AG09309 (cell line): ENCODE results near the gene C3orf22.

Experiments
- DNase-seq: peaks from one replicate; pipeline ENCODE4 v3.0.0-alpha.2; 2010; ENCODE audit warnings: low read depth
- H3K4me3 ChIP-seq: 2 replicates; pipeline ENCODE4 v1.5.1; 2011; ENCODE audit warnings: mild to moderate bottlenecking, low read depth, low read length, moderate library complexity; ENCODE audit not compliant: control insufficient read depth
- CTCF ChIP-seq: IDR thresholded peaks from 2 replicates; pipeline ENCODE4 v1.5.1; 2011; ENCODE audit warnings: mild to moderate bottlenecking, low read depth, low read length, inconsistent platforms; ENCODE audit not compliant: insufficient read depth, control insufficient read depth; ENCODE audit errors: missing control alignments

C3orf22 gene

DNA sequence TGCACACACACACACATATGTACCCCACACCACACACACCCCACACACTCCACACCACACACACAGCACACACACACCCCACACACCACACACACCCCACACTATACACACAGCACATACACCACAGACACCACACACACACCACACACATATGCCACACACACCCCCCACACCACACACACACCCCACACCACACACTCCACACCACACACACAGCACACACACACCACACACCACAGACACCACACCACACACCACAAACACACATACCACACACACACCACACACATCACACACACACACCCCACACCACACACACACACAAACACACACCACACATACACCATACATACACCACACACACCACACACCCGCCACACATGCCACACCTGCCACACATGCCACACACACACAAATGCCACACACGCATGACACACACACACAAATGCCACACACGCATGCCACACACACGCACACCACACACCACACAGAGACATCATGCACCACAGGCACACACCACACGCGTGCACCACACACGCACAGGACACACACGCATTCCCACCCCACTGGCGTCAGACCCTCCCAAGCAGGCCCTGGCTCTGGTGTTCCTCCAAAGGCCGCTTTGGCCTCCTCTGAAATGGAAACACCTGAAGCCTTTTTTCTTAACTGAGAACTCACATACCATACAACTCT, 19.0 kb downstream of the C3orf22 start:
- TF ChIP-seq CTCF = no peak
- DNase-seq = no peak

DNA sequence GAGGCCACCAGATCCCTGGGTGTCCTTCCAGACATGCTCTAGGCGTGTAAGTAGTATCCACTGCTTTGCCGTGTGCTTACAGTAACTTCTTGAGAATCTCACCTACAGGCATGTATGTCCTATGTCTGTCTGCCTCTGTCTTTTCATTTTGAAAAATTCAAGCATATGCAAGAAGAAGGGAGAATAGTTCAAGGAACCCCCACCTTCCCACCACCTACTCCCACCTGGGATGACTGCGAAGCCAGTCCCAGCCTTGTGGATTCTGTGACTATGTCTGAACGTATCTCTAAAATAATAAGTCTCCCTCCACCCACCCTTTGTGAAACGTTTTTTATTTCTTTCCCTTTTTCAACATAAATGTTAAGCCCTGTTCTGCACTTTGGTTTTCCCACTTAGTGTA, 19.8 kb downstream of the C3orf22 start:
- DNase-seq = no peak
- no peak for TF ChIP-seq CTCF
- no peak overlapping the region for H3K4me3 ChIP-seq

More for the DNA sequence above, 19.0 kb downstream of the C3orf22 start:
- H3K4me3 ChIP-seq = no peak overlapping the region

DNA sequence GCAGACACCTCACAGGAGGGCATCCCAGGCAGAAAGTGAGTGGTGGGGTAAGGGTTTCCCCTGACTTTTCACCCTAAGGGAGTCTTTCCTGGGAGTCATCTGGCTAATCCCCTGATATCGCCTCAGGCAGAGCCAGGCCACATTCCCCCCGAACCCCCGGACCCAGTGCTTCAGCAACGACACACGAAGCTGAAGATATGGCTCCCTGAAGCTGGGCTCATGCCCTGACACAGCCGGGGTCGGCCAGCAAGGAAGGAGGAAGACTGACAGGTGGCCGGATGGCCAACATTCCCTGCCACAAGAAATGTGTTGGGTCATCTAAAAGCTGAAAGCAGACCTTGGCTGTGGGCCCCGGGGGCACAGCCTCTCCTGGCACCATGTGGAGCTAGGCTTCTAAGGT, 20.4 kb downstream of the C3orf22 start:
- H3K4me3 ChIP-seq = no peak overlapping the region
- no peak for TF ChIP-seq CTCF
- DNase-seq = no peak

DNA sequence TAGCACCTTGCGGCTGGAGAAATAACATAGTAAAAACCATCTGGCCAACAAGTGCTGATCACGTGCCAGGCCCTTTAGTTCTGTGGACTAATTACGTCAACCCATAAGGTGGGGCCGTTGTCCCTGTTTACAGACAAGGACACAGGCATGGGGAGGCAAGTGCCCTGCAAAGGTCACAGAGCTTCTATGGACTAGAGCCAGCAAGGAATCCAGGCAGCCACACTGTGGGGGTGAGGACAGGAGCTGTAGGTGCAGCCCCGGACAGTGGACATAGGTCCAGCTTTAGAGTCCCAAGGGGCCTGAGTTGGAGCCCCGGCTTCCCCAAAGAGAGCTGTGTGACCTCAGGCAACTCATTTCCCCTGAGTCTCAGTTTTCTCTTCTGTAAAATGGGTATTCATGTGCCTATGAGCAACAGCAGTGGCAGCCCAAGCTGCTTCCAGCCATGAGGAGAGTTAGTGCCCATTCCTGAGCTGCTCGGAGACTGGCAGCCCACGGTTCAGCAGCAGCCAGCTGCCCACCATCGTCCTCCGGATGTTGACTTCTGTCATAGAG, 20.9 kb downstream of the C3orf22 start:
- H3K4me3 ChIP-seq = no peak overlapping the region
- no peak for DNase-seq
- TF ChIP-seq CTCF = no peak

- TF ChIP-seq CTCF = no peak
- H3K4me3 ChIP-seq = no peak overlapping the region
- no peak for DNase-seq
These were observed 21.5 kb downstream of the C3orf22 start for GRCh38 chr3:126537116-126537729.

DNA sequence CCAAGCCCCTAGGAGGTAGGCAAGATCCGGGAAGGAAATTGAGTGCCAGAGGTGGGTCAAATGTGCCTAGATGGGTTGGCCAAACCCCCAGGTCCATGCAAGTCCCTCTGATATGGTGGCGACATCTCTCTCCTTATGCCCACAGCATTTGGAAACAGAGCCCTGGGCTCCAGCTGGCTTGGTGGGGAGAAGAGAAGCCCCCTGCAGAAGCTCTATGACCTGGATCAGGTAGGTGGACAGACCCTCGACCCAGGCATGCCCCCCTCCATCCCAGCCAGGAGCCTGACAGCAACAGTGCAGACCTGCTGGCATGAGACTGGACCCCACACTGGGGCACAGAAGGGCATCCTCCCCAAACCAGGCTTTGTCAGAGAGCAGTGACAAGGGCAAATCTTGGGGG, 22.6 kb downstream of the C3orf22 start:
- no peak for DNase-seq
- no peak overlapping the region for H3K4me3 ChIP-seq
- no peak for TF ChIP-seq CTCF
